ENCODE measurements around the gene BRSK2.

DNA sequence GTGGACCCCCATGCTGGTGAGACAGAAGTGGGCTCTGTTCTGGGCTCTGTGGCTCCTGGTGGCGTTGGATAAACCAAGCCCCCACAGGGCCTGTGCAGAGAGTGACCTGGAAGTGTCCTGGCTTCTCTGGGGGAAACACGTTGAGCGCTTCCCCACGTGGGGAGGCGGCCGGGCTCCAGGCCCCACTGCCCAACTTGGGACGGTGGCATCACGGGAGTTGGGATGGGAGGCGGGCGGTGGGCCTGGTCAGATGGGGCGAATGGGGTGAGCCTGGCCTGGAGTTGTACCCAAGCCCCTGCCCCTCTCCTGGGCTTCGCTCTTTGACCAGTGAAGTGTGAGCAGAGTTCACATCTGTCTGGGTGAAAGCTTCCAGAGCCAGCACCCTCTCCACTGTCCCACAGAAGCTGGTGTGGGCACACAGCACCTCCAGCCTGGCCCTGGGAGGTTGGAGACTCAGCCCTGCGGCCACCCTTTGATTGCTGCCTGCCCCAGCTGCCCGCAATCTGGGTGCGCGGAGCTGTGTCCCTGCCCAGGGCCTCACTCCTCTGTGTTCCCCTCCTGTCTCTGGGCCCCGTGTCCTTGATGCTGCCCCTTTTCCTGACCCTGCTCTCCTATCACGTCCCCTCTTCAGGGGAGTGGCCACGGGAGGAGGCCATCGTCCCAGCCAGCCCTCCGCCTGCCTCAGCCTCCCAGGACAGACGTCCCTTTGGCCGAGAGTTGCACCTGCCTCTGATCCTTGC is 14.2 kb downstream of the BRSK2 start:
- TF ChIP-seq, protein P1, sequence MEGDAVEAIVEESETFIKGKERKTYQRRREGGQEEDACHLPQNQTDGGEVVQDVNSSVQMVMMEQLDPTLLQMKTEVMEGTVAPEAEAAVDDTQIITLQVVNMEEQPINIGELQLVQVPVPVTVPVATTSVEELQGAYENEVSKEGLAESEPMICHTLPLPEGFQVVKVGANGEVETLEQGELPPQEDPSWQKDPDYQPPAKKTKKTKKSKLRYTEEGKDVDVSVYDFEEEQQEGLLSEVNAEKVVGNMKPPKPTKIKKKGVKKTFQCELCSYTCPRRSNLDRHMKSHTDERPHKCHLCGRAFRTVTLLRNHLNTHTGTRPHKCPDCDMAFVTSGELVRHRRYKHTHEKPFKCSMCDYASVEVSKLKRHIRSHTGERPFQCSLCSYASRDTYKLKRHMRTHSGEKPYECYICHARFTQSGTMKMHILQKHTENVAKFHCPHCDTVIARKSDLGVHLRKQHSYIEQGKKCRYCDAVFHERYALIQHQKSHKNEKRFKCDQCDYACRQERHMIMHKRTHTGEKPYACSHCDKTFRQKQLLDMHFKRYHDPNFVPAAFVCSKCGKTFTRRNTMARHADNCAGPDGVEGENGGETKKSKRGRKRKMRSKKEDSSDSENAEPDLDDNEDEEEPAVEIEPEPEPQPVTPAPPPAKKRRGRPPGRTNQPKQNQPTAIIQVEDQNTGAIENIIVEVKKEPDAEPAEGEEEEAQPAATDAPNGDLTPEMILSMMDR (IDR thresholded peaks at IDR 0.05), result no peak
- TF ChIP-seq, protein P2, sequence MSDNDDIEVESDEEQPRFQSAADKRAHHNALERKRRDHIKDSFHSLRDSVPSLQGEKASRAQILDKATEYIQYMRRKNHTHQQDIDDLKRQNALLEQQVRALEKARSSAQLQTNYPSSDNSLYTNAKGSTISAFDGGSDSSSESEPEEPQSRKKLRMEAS (IDR thresholded peaks at IDR 0.05; ENCODE audit: low read depth), result no peak
- no peak for TF ChIP-seq POLR2AphosphoS5 (IDR thresholded peaks at IDR 0.05; ENCODE audit: low read depth, low read length)
- TF ChIP-seq FOSL2 (IDR thresholded peaks at IDR 0.05; ENCODE audit: borderline replicate concordance, low read depth), result no peak
- TF ChIP-seq ZBTB33 (IDR thresholded peaks at IDR 0.05; ENCODE audit: borderline replicate concordance, low read depth), result no peak
- no peak for TF ChIP-seq JUND (IDR thresholded peaks at IDR 0.05)
- TF ChIP-seq, protein P3, sequence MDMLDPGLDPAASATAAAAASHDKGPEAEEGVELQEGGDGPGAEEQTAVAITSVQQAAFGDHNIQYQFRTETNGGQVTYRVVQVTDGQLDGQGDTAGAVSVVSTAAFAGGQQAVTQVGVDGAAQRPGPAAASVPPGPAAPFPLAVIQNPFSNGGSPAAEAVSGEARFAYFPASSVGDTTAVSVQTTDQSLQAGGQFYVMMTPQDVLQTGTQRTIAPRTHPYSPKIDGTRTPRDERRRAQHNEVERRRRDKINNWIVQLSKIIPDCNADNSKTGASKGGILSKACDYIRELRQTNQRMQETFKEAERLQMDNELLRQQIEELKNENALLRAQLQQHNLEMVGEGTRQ (IDR thresholded peaks at IDR 0.05; ENCODE audit: borderline replicate concordance, low read depth, low read length), result no peak
- TF ChIP-seq TAF1 (IDR thresholded peaks at IDR 0.05; ENCODE audit: borderline replicate concordance, low read depth, low read length), result no peak
- TF ChIP-seq RFX5 (IDR thresholded peaks at IDR 0.05; ENCODE audit: low read length), result no peak
- TF ChIP-seq NRF1 (IDR thresholded peaks at IDR 0.05; ENCODE audit: low read depth, low read length), result no peak
- TF ChIP-seq TEAD4 (IDR thresholded peaks at IDR 0.05; ENCODE audit: borderline replicate concordance, insufficient read depth), result no peak
- TF ChIP-seq RCOR1 (IDR thresholded peaks at IDR 0.05; ENCODE audit: low read length), result no peak
- TF ChIP-seq EZH2phosphoT487 (IDR thresholded peaks at IDR 0.05; ENCODE audit: borderline replicate concordance, low read depth), result no peak
- TF ChIP-seq FOXM1 (IDR thresholded peaks at IDR 0.05; ENCODE audit: low read depth), result no peak
